HepG2 (cell line): Measurements from ENCODE around the gene MTO1. TPM values are rescaled to one million over a fixed set of nuclear protein-coding genes. Genes with fewer than 3 reads are reported as not detected.
A peak's percentile ranks its signal among the peaks of the same experiment; 100 is the strongest.

Source experiments
- CCDC6 ChIP-seq: sonication (generic); formaldehyde crosslinking; IDR thresholded peaks from 2 replicates; pipeline ENCODE4 v1.8.1; 2022; ENCODE audit warnings: mild to moderate bottlenecking, missing genetic modification reagents, moderate library complexity
- ETV6 ChIP-seq: sonication (generic); formaldehyde crosslinking; conservative IDR thresholded peaks from 2 replicates; pipeline ENCODE4 v1.4.0; 2020; ENCODE audit warnings: missing genetic modification reagents
- NBN ChIP-seq: fragments of 450-650 bp; conservative IDR thresholded peaks from 2 replicates; pipeline ENCODE4 v1.6.1; 2017
- RXRB ChIP-seq: IDR thresholded peaks from 2 replicates; pipeline ENCODE4 v1.6.1; 2016; ENCODE audit warnings: borderline replicate concordance, missing genetic modification reagents, missing compliant biosample characterization
- ZBTB38 ChIP-seq: sonication (generic); formaldehyde crosslinking; IDR thresholded peaks from 2 replicates; pipeline ENCODE4 v1.5.1; 2020; ENCODE audit warnings: mild to moderate bottlenecking, missing genetic modification reagents
- ZEB1 ChIP-seq: IDR thresholded peaks from 2 replicates; pipeline ENCODE4 v1.6.1; 2012; ENCODE audit warnings: mild to moderate bottlenecking, low read depth, inconsistent platforms; ENCODE audit not compliant: insufficient replicate concordance
- ZNF274 ChIP-seq: sonication (generic); formaldehyde crosslinking; IDR thresholded peaks from 2 replicates; pipeline ENCODE4 v1.5.1; 2020; ENCODE audit warnings: mild to moderate bottlenecking, missing genetic modification reagents
- ZNF354B ChIP-seq: sonication (generic); formaldehyde crosslinking; IDR thresholded peaks from 2 replicates; pipeline ENCODE4 v1.8.0; 2022; ENCODE audit warnings: mild to moderate bottlenecking, missing genetic modification reagents
- ZNF556 ChIP-seq: sonication (generic); formaldehyde crosslinking; IDR thresholded peaks from 2 replicates; pipeline ENCODE4 v1.4.0; 2020; ENCODE audit warnings: mild to moderate bottlenecking, missing genetic modification reagents, borderline replicate concordance
- polyA plus RNA-seq, 8 experiments: library from polyadenylated mRNA; depleted of rRNA in 3 of 8; stranded (reverse) in 7 of 8; unstranded in 1 of 8; fragments of >200 nt; fragmentation: Illumina TruSeq in 4 of 8; extraction: Trizol in 4 of 8; gene quantifications; 2 replicates each; pipeline versions ENCODE4 v1.2.1 to v1.2.3, GENCODE V29; 2011 to 2016; ENCODE audit warnings: low read depth in 4 of 8, missing spikeins in 1 of 8, mixed read lengths in 1 of 8; ENCODE audit not compliant: insufficient read depth in 1 of 8
- total RNA-seq, 5 experiments: library from RNA; depleted of rRNA; stranded (reverse); fragments of >200 nt; fragmentation: Illumina TruSeq; extraction: Trizol; gene quantifications; 2 replicates each; pipeline ENCODE4 v1.2.3, GENCODE V29; 2016; ENCODE audit warnings: low read depth in 1 of 5
- TF ChIP-seq, protein P1 (sequence below): sonication (generic); formaldehyde crosslinking; IDR thresholded peaks from 2 replicates; pipeline ENCODE4 v1.5.0; 2020; ENCODE audit warnings: mild to moderate bottlenecking, missing genetic modification reagents
- TF ChIP-seq, protein P2 (sequence below): sonication (generic); formaldehyde crosslinking; IDR thresholded peaks from 2 replicates; pipeline ENCODE4 v1.4.0; 2020; ENCODE audit warnings: missing genetic modification reagents
- TF ChIP-seq, protein P3 (sequence below): sonication (generic); formaldehyde crosslinking; IDR thresholded peaks from 2 replicates; pipeline ENCODE4 v1.5.0; 2020; ENCODE audit warnings: mild to moderate bottlenecking, missing genetic modification reagents, borderline replicate concordance
- TF ChIP-seq, protein P4 (sequence below): sonication (generic); formaldehyde crosslinking; IDR thresholded peaks from 2 replicates; pipeline ENCODE4 v1.4.0; 2020; ENCODE audit warnings: missing genetic modification reagents, borderline replicate concordance

Gene MTO1
- total and polyA plus RNA-seq, 2 of the 13 experiments (the other 11 are each of a cell fraction or from before 2014, with no cell fraction given), result 21.1 to 45.3 TPM

DNA sequence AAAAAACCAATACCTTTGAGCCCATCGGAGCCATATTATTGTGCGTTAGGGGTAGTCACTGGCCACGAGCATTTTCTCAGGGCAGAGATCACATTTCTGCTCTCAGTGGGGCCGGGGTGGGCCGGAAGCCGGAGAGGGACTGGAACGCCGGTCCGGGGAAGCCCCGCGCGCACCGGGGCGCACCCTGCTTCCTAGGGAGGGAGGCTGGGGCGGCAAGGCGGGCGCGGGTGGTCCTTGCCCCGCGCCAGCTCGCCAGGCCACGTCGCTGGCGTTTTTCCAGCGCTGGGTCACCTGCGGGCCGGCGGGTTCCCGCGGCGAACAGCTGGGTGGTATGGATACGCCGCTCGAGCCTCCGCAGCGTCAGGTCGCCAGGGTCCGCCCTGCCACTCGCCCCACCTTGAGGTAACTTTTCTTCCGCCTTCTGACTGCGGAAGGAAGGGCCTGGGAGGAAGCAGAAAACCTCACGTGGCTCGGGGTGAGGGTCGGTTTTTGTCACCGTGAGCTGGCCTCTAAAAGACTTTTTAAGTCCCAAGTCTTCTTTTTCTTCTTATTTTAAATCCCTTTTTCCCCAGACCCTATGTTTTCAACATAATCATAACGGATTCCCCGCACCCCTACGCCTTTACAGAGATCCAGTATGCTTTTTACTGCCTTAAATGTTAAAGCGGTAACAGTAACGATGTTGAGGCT is 62.0 kb downstream of the MTO1 start (continued):
- TF ChIP-seq, protein P1, sequence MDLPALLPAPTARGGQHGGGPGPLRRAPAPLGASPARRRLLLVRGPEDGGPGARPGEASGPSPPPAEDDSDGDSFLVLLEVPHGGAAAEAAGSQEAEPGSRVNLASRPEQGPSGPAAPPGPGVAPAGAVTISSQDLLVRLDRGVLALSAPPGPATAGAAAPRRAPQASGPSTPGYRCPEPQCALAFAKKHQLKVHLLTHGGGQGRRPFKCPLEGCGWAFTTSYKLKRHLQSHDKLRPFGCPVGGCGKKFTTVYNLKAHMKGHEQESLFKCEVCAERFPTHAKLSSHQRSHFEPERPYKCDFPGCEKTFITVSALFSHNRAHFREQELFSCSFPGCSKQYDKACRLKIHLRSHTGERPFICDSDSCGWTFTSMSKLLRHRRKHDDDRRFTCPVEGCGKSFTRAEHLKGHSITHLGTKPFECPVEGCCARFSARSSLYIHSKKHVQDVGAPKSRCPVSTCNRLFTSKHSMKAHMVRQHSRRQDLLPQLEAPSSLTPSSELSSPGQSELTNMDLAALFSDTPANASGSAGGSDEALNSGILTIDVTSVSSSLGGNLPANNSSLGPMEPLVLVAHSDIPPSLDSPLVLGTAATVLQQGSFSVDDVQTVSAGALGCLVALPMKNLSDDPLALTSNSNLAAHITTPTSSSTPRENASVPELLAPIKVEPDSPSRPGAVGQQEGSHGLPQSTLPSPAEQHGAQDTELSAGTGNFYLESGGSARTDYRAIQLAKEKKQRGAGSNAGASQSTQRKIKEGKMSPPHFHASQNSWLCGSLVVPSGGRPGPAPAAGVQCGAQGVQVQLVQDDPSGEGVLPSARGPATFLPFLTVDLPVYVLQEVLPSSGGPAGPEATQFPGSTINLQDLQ (CRISPR knock-in tag), result no peak
- TF ChIP-seq ZBTB38 (no peak), ZNF354B (CRISPR knock-in tag) (no peak), ZEB1 (no peak), ETV6 (peak; percentile 84; the same call in 1 of the 2 replicates), ZNF274 (0 out of 2 replicates have a peak, but pooled peaks have one; percentile 22), RXRB (0 out of 2 replicates have a peak, but pooled peaks have one; percentile 30), CCDC6 (CRISPR knock-in tag) (peak; percentile 75), ZNF556 (CRISPR knock-in tag) (peak; percentile 57; the same call in 1 of the 2 replicates), NBN (no peak)
- TF ChIP-seq, protein P2, sequence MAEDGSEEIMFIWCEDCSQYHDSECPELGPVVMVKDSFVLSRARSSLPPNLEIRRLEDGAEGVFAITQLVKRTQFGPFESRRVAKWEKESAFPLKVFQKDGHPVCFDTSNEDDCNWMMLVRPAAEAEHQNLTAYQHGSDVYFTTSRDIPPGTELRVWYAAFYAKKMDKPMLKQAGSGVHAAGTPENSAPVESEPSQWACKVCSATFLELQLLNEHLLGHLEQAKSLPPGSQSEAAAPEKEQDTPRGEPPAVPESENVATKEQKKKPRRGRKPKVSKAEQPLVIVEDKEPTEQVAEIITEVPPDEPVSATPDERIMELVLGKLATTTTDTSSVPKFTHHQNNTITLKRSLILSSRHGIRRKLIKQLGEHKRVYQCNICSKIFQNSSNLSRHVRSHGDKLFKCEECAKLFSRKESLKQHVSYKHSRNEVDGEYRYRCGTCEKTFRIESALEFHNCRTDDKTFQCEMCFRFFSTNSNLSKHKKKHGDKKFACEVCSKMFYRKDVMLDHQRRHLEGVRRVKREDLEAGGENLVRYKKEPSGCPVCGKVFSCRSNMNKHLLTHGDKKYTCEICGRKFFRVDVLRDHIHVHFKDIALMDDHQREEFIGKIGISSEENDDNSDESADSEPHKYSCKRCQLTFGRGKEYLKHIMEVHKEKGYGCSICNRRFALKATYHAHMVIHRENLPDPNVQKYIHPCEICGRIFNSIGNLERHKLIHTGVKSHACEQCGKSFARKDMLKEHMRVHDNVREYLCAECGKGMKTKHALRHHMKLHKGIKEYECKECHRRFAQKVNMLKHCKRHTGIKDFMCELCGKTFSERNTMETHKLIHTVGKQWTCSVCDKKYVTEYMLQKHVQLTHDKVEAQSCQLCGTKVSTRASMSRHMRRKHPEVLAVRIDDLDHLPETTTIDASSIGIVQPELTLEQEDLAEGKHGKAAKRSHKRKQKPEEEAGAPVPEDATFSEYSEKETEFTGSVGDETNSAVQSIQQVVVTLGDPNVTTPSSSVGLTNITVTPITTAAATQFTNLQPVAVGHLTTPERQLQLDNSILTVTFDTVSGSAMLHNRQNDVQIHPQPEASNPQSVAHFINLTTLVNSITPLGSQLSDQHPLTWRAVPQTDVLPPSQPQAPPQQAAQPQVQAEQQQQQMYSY (CRISPR knock-in tag), result 0 out of 2 replicates have a peak, but pooled peaks have one; percentile 42
- TF ChIP-seq, protein P3, sequence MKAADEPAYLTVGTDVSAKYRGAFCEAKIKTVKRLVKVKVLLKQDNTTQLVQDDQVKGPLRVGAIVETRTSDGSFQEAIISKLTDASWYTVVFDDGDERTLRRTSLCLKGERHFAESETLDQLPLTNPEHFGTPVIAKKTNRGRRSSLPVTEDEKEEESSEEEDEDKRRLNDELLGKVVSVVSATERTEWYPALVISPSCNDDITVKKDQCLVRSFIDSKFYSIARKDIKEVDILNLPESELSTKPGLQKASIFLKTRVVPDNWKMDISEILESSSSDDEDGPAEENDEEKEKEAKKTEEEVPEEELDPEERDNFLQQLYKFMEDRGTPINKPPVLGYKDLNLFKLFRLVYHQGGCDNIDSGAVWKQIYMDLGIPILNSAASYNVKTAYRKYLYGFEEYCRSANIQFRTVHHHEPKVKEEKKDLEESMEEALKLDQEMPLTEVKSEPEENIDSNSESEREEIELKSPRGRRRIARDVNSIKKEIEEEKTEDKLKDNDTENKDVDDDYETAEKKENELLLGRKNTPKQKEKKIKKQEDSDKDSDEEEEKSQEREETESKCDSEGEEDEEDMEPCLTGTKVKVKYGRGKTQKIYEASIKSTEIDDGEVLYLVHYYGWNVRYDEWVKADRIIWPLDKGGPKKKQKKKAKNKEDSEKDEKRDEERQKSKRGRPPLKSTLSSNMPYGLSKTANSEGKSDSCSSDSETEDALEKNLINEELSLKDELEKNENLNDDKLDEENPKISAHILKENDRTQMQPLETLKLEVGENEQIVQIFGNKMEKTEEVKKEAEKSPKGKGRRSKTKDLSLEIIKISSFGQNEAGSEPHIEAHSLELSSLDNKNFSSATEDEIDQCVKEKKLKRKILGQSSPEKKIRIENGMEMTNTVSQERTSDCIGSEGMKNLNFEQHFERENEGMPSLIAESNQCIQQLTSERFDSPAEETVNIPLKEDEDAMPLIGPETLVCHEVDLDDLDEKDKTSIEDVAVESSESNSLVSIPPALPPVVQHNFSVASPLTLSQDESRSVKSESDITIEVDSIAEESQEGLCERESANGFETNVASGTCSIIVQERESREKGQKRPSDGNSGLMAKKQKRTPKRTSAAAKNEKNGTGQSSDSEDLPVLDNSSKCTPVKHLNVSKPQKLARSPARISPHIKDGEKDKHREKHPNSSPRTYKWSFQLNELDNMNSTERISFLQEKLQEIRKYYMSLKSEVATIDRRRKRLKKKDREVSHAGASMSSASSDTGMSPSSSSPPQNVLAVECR (CRISPR knock-in tag), result peak; percentile 89
- TF ChIP-seq, protein P4, sequence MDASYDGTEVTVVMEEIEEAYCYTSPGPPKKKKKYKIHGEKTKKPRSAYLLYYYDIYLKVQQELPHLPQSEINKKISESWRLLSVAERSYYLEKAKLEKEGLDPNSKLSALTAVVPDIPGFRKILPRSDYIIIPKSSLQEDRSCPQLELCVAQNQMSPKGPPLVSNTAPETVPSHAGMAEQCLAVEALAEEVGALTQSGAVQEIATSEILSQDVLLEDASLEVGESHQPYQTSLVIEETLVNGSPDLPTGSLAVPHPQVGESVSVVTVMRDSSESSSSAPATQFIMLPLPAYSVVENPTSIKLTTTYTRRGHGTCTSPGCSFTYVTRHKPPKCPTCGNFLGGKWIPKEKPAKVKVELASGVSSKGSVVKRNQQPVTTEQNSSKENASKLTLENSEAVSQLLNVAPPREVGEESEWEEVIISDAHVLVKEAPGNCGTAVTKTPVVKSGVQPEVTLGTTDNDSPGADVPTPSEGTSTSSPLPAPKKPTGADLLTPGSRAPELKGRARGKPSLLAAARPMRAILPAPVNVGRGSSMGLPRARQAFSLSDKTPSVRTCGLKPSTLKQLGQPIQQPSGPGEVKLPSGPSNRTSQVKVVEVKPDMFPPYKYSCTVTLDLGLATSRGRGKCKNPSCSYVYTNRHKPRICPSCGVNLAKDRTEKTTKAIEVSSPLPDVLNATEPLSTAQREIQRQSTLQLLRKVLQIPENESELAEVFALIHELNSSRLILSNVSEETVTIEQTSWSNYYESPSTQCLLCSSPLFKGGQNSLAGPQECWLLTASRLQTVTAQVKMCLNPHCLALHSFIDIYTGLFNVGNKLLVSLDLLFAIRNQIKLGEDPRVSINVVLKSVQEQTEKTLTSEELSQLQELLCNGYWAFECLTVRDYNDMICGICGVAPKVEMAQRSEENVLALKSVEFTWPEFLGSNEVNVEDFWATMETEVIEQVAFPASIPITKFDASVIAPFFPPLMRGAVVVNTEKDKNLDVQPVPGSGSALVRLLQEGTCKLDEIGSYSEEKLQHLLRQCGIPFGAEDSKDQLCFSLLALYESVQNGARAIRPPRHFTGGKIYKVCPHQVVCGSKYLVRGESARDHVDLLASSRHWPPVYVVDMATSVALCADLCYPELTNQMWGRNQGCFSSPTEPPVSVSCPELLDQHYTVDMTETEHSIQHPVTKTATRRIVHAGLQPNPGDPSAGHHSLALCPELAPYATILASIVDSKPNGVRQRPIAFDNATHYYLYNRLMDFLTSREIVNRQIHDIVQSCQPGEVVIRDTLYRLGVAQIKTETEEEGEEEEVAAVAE (CRISPR knock-in tag), result no peak
